Muscle of leg (tissue), 11 donors: Measurements from ENCODE around the gene TATDN2. TPM values are rescaled to one million over a fixed set of nuclear protein-coding genes. Genes with fewer than 3 reads are reported as not detected.
A peak's percentile ranks its signal among the peaks of the same experiment; 100 is the strongest.

ENCODE experiments used
- DNase-seq: peaks from one replicate; pipeline ENCODE4 v3.0.0; 2013
- H3K27ac ChIP-seq: one replicate; pipeline ENCODE4 v1.5.1; 2013; ENCODE audit warnings: mild to moderate bottlenecking, low read length, control low read depth
- H3K27me3 ChIP-seq: one replicate; pipeline ENCODE4 v1.6.1; 2013; ENCODE audit warnings: low read length; ENCODE audit not compliant: control insufficient read depth, insufficient read depth
- H3K36me3 ChIP-seq: one replicate; pipeline ENCODE4 v1.6.1; 2013; ENCODE audit warnings: low read length; ENCODE audit not compliant: control insufficient read depth, insufficient read depth
- H3K4me1 ChIP-seq: one replicate; pipeline ENCODE4 v1.6.1; 2013; ENCODE audit warnings: low read length; ENCODE audit not compliant: control insufficient read depth, insufficient read depth
- H3K4me3 ChIP-seq: one replicate; pipeline ENCODE4 v1.5.1; 2013; ENCODE audit warnings: low read length, control low read depth
- H3K9me3 ChIP-seq: replicated peaks from 2 replicates; pipeline ENCODE4 v1.6.1; 2013; ENCODE audit warnings: low read depth, low read length; ENCODE audit not compliant: control insufficient read depth
- WGBS: methylation state at CpG from one replicate; pipeline ENCODE4 v1.1.5; 2013; ENCODE audit warnings: missing lambda C conversion rate; ENCODE audit not compliant: insufficient coverage; 5-methylcytosine and 5-hydroxymethylcytosine counted together
- polyA plus RNA-seq, 8 donors: library from polyadenylated mRNA; unstranded; fragments of 120-200 nt; gene quantifications; one replicate each; pipeline versions ENCODE4 v1.2.1 to v1.2.3, GENCODE V29; 2013; ENCODE audit warnings: inconsistent platforms in 1 of 8, low replicate concordance in 1 of 8; ENCODE audit not compliant: insufficient read length in 8 of 8, insufficient read depth in 1 of 8
- total RNA-seq: library from RNA; stranded (reverse); fragments of 120-200 nt; gene quantifications from one replicate; pipeline ENCODE4 v1.2.4, GENCODE V29; 2013

The TATDN2 gene
- total and polyA plus RNA-seq, 9 donors: 8.2 to 25.3 (median 19.4) TPM

DNA sequence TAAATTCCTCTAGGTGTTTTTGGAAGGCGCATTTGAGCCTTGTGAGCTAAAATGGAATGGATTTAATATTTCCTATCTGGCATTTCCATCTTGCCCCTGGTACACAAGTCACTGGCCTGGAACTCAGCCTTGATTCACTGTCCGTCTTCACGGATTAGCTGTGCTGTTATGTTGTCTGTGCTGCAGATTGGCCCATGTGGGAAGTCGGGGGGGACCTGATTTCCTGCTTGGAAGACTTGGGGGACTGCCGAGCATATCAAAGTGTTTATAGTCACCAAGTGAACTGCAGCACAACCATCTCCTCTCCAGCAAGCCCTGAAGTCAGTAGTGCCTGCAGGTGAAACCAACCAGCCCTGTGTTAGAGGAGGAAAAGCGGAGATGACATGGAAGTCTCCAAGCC is 32.3 kb downstream of the TATDN2 start:
- no peak overlapping the region for H3K4me3 ChIP-seq
- no peak overlapping the region for H3K27ac ChIP-seq
- H3K27me3 ChIP-seq: no peaks in the 10 kb centered on the region
- no peaks in the 10 kb centered on the region for H3K4me1 ChIP-seq
- no peak for DNase-seq
- H3K9me3 ChIP-seq: no peaks in the 10 kb centered on the region
- H3K36me3 ChIP-seq: peaks cover 67% of the 10 kb centered on the region
- WGBS: 100% methylated on average over 1 of the region's 6 CpGs

DNA sequence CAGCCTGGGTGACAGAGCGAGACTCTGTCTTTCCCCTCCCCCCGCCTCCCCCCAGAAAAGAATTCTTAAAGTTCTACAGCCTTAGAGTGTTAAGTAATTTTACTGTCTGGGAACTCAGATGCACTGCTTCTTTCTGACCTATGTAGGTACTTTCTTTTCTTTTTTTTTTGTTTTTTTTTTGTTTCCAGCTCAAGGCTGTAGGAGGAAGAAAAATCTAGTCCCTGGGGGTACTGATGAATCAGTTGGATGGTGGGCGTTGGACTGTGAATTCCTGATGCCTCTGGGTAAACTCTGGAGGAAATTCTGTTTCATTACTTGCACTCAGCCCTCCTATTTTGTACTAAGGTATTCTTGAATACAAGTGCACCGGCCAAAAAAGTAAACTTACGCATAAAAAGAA is 33.7 kb downstream of the TATDN2 start:
- Histone ChIP-seq H3K4me1 (no peaks in the 10 kb centered on the region), H3K27ac (no peak overlapping the region), H3K36me3 (peaks cover 70% of the 10 kb centered on the region), H3K9me3 (no peaks in the 10 kb centered on the region), H3K27me3 (no peaks in the 10 kb centered on the region), H3K4me3 (no peak overlapping the region)
- DNase-seq: peak; percentile 32
- WGBS: no CpG with 5 or more reads among the region's 5 CpGs

DNA sequence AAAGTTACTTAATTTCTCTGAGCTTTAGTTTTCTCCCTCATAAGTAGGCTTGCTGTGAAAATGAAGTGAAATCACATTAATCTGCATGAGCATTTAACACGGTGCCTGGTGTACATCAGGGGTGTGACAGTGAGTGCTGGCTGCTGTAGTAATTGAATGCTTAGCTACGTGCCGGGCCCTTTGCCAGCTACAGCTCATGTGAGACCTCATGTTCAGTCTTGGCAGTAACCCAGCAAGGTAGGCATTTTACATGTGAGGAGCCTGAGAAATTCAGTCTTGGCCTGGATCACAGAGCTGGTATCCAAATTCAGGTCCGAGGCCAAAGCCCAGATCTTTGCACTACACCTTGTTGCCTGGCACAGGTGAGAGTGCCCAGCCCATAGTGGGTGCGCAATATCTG is 35.4 kb downstream of the TATDN2 start:
- Histone ChIP-seq H3K27me3 (no peaks in the 10 kb centered on the region), H3K4me1 (no peaks in the 10 kb centered on the region), H3K36me3 (peaks cover 72% of the 10 kb centered on the region), H3K4me3 (no peak overlapping the region), H3K27ac (no peak overlapping the region), H3K9me3 (no peaks in the 10 kb centered on the region)
- 73% methylated on average over 5 of the region's 5 CpGs for WGBS
- peak; percentile 44 for DNase-seq

DNA sequence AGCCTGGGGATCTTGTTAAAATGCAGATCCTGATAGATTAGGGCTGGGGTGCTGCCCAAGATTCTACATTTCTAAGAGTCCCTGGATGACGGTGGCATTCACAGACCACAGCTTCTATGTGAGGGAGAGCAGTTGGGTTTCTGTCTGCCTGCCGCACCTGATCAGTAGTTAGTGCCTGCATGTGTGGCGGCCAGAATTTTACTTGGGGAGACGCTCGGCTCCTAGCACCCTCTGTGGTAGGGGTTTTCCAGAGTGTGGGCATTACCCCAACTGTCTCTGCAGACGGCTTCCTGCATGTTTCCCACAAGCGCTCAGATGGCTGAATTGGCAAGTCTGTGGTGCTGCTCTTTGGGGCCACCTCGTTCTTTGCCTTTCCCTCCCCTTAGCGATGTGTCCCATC is 36.2 kb downstream of the TATDN2 start:
- DNase-seq: no peak
- 93% methylated on average over 8 of the region's 9 CpGs for WGBS
- Histone ChIP-seq H3K9me3 (no peaks in the 10 kb centered on the region), H3K4me3 (no peak overlapping the region), H3K27me3 (no peaks in the 10 kb centered on the region), H3K4me1 (no peaks in the 10 kb centered on the region), H3K27ac (no peak overlapping the region), H3K36me3 (peaks cover 73% of the 10 kb centered on the region)

DNA sequence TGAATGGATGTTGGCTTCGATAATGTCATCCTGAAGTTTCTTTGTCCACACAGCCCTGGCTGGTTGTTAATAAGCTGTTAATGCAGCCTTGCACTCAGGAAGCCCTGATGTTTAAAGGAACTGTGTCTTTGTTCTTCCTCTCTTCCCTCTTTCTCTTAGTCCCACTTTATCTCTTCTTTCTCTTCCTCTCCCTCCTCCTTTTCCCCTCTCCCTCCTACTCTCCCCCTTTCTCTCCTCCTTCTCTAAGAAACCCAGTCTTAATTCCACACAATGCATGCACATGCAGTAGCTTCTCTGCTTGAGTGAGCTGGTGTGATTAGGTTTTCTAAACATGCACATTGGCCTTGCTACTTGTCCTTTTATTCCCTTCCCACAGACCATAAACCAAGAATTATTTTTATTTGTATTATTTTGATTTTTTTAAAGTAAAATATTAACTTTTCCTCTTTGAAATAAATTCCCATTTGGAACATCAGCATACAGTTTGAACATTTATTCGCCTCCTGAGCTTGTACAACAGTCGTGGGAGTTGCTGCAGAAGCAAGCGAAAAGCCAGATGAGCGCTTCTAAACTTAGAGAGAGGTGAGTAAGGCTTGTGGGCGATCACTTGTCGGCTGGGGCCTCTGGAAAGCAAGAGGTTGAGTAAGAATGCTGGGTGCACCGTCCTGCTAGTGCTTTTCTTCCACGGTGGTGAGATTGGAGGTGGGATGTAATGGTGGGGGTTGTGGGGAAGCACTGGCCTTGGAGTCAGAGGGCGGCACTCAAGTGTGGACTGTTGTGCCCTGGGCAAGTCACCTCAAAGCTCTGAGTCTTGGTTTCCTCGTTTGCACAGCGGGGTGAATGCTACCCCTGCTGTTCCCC is 37.2 kb downstream of the TATDN2 start:
- H3K9me3 ChIP-seq: no peaks in the 10 kb centered on the region
- no peaks in the 10 kb centered on the region for H3K27me3 ChIP-seq
- WGBS: 81% methylated on average over 11 of the region's 12 CpGs
- H3K4me1 ChIP-seq: no peaks in the 10 kb centered on the region
- peaks cover 64% of the 10 kb centered on the region for H3K36me3 ChIP-seq
- no peak for DNase-seq
- no peak overlapping the region for H3K4me3 ChIP-seq
- no peak overlapping the region for H3K27ac ChIP-seq

DNA sequence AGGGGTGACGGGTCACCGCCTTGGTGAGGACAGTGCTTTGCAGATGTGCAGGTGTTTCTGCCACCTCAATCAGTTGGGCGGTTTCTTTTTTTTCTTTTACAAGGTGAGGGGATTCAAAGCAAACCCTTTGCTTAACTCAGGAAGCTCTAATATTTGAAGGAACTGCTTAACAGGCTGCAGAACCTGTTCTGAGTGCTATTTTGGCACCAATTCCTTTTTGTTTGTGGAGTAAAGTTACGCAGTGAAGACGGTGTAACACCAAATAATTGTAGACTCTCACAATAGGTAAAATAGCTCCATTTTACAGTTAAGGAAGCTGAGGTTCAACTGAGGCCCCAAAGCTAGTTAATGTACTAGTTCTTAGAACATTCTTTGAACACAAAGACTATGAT is 37.9 kb downstream of the TATDN2 start:
- H3K27ac ChIP-seq: no peak overlapping the region
- DNase-seq: no peak
- H3K27me3 ChIP-seq: no peaks in the 10 kb centered on the region
- H3K4me3 ChIP-seq: no peak overlapping the region
- no peaks in the 10 kb centered on the region for H3K9me3 ChIP-seq
- H3K4me1 ChIP-seq: no peaks in the 10 kb centered on the region
- WGBS: 83% methylated on average over 2 of the region's 5 CpGs
- peaks cover 58% of the 10 kb centered on the region for H3K36me3 ChIP-seq

DNA sequence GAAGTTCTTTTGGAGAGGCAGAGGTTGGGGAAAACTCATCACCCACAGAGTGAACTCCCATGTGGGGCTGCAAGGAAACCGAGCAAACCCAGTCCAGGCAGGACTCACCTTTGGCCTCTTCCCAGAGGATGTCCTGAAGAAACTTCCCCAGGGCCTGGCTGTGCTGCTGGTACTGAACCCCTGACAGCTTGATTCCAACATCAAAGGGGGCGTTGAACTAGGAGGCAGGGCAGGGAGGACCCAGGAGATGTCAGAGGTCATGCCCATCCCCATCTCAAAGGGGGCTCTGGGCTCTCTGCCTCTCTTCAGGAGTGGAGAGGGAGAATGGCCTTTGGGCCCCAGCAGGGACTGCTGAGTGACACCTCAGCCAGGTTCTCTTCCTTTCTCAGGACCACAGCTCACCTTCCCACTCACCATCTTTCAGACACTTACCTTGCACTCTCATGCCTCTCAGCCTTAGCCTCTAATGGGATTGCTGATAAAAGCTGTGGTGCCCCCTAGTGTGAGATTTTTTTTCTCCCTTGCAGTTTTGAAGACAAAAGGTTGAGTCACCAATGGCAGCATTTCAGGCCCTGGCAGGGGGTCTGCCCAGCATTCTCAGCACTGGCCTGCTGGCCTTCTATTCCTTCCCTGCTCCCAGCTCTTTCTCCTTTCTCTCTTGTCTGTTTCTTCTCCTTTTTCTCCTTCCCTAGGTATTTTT is 38.5 kb downstream of the TATDN2 start:
- Histone ChIP-seq H3K9me3 (no peaks in the 10 kb centered on the region), H3K27me3 (no peaks in the 10 kb centered on the region), H3K4me1 (no peaks in the 10 kb centered on the region), H3K36me3 (peaks cover 58% of the 10 kb centered on the region), H3K27ac (no peak overlapping the region), H3K4me3 (no peak overlapping the region)
- WGBS: no CpG with 5 or more reads among the region's 2 CpGs
- peak; percentile 50 for DNase-seq

DNA sequence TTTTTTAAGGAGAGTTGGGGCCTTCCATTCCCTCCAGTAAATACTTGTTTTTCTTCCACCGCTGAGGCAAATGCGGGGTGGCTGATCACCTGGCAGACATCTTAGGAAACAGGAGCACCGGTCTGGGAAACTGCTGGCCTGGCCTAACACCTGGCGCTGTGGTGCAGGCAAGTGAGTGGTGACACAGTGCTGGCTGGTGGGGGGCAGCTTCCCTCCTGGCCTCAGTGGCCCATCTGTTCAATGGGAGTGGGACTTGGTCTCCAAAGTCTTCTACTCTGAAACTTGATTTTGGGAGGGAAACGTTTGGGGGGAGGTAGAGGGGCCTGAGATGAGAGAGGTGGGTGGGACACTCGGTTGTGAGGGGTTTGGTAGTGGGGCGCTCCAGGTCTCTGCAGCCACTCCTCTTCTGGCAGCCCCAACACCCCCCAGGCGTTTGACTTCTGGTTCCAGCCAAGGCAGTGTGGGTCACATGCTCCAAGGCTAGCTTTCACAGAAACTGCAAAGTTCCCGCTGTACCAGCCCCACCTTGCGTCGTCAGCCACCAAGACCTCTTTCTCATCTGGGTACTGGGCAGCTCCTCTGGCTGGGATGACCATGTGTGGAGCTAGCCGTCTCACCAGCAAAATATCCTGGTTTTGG is 39.8 kb downstream of the TATDN2 start:
- no peak overlapping the region for H3K4me3 ChIP-seq
- H3K36me3 ChIP-seq: peaks cover 53% of the 10 kb centered on the region
- H3K27ac ChIP-seq: no peak overlapping the region
- no peaks in the 10 kb centered on the region for H3K27me3 ChIP-seq
- no peaks in the 10 kb centered on the region for H3K9me3 ChIP-seq
- 89% methylated on average over 8 of the region's 12 CpGs for WGBS
- H3K4me1 ChIP-seq: no peaks in the 10 kb centered on the region
- DNase-seq: no peak

DNA sequence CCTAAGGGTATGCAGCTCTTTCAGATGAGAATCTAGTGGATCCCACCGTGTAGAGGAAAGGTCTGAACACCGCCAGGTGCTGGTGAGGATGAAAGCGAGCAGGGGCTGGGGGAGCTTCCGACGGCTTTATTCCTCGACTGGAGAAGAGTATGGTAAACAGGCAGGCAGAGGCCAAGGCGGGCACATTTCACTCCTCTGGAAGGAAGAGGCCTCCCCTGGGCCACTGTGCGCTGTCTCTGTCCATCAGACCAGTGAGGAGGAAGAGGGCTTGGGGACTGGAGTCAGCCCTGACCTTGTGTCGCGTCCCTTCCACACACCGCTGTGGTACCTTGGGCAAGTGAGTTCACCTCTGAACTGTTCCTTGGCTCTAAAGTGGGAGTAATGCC is 40.3 kb downstream of the TATDN2 start:
- 94% methylated on average over 7 of the region's 11 CpGs for WGBS
- H3K36me3 ChIP-seq: peaks cover 48% of the 10 kb centered on the region
- H3K9me3 ChIP-seq: no peaks in the 10 kb centered on the region
- no peak overlapping the region for H3K4me3 ChIP-seq
- no peaks in the 10 kb centered on the region for H3K4me1 ChIP-seq
- H3K27me3 ChIP-seq: no peaks in the 10 kb centered on the region
- DNase-seq: no peak
- H3K27ac ChIP-seq: no peak overlapping the region

DNA sequence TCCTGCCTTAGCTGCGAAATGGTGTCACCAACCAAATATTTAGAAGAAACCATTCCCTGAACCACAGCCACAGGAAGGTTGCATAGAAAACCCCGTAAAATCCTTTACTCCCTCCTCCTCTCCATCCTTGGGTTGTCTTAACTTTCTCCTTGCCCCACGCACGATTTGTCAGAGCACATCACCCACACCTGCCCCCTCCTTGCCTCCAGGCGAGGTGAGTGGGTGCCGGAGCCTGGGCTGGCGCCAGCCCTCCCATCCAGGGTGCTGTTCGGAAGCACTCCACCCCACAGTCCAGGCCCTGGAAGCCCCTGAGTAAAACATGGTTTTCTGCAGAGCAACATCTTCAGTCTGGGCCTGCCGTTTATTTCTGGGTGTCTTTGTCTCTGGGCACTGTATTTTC is 40.8 kb downstream of the TATDN2 start:
- peaks cover 44% of the 10 kb centered on the region for H3K36me3 ChIP-seq
- H3K9me3 ChIP-seq: no peaks in the 10 kb centered on the region
- no peak for DNase-seq
- no peaks in the 10 kb centered on the region for H3K4me1 ChIP-seq
- no peak overlapping the region for H3K4me3 ChIP-seq
- no peak overlapping the region for H3K27ac ChIP-seq
- no peaks in the 10 kb centered on the region for H3K27me3 ChIP-seq
- WGBS: 95% methylated on average over 9 of the region's 9 CpGs
